K562 (cell line): ENCODE measurements around the gene PNPLA1. TPM values are rescaled to one million over a fixed set of nuclear protein-coding genes. Genes with fewer than 3 reads are reported as not detected.

Experiments used
- ATAC-seq: fragments of 200-7000 bp; cut with Tn5 transposase; 3 replicates; pipeline ENCODE4 v1.9.1; 2020; ENCODE audit warnings: moderate library complexity
- BruUV-seq: library from RNA; stranded (reverse); fragments of 400-500 nt; replicated peaks from 2 replicates; lab custom pipeline; 2021; lab: Mats Ljungman, UMichigan
- CTCF ChIA-PET: fragments of 300-600 bp; formaldehyde crosslinking; extraction: SDS; loops from one replicate; lab custom pipeline; 2021; ENCODE audit warnings: low intra/inter-chr PET ratio; lab: Yijun Ruan, JAX
- POLR2A ChIA-PET: fragments of 300-600, 350-650 bp; sonication (Branson Sonifier 250); formaldehyde crosslinking; extraction: SDS; loops from one replicate; lab custom pipeline; 2021; ENCODE audit warnings: antibody characterized with exemption, inconsistent platforms; lab: Yijun Ruan, JAX
- DNase-seq, 4 experiments: peaks; one replicate each; pipeline versions ENCODE4 v3.0.0 to v3.0.0-alpha.2; 2011 to 2018; ENCODE audit warnings: low spot score in 3 of 4, mixed read lengths in 3 of 4; ENCODE audit errors: extremely low read depth in 1 of 4
- FAIRE-seq: peaks from 2 replicates; lab custom pipeline; 2011; peaks lifted over from hg19 to GRCh38; lab: Jason Lieb, UNC
- H2AFZ ChIP-seq: 2 replicates; pipeline ENCODE4 v1.6.0; 2011; ENCODE audit warnings: low read depth, low read length, control low read depth, inconsistent platforms
- H3K27ac ChIP-seq: fragments of 200-600 bp; 3 replicates; pipeline ENCODE4 v1.8.0; 2011; ENCODE audit warnings: low read depth, mild to moderate bottlenecking, control low read depth, inconsistent platforms, low read length, moderate library complexity, mixed read lengths; ENCODE audit errors: extremely low read depth
- H3K27me3 ChIP-seq, 2 experiments: fragments of 300-600 bp in 1 of 2; 2 replicates in 1 of 2; 3 replicates in 1 of 2; pipeline versions ENCODE4 v1.6.0 to v1.8.0; 2011; ENCODE audit warnings: inconsistent platforms in 2 of 2, low read length in 2 of 2, mild to moderate bottlenecking in 1 of 2, mixed read lengths in 1 of 2, moderate library complexity in 1 of 2; ENCODE audit not compliant: control insufficient read depth in 2 of 2, insufficient read depth in 2 of 2
- H3K36me3 ChIP-seq: fragments of 300-600 bp; 3 replicates; pipeline ENCODE4 v1.8.0; 2011; ENCODE audit warnings: mild to moderate bottlenecking, low read length, inconsistent platforms; ENCODE audit not compliant: control insufficient read depth, insufficient read depth
- H3K4me1 ChIP-seq, 2 experiments: fragments of 200-600 bp in 1 of 2; replicated peaks in 1 of 2; 2 replicates in 1 of 2; 3 replicates in 1 of 2; pipeline versions ENCODE4 v1.5.1 to v1.8.0; 2011; ENCODE audit warnings: inconsistent platforms in 2 of 2, low read length in 2 of 2, mild to moderate bottlenecking in 1 of 2, mixed read lengths in 1 of 2, moderate library complexity in 1 of 2; ENCODE audit not compliant: control insufficient read depth in 2 of 2, insufficient read depth in 2 of 2
- H3K4me2 ChIP-seq: 2 replicates; pipeline ENCODE4 v1.6.1; 2011; ENCODE audit warnings: low read length, control low read depth, inconsistent platforms, mixed read lengths; ENCODE audit not compliant: insufficient read depth
- H3K4me3 ChIP-seq: fragments of 200-600 bp; sonication (generic), shearing (Covaris generic); 2 replicates; pipeline ENCODE4 v1.5.1; 2016; ENCODE audit warnings: control low read depth, inconsistent platforms
- H3K79me2 ChIP-seq: fragments of 200-600 bp; 3 replicates; pipeline ENCODE4 v1.8.0; 2011; ENCODE audit warnings: low read length, inconsistent platforms; ENCODE audit not compliant: control insufficient read depth, insufficient read depth
- H3K9ac ChIP-seq, 2 experiments: 2 replicates each; pipeline versions ENCODE4 v1.6.0 to v1.6.1; 2011; ENCODE audit warnings: low read depth in 2 of 2, low read length in 2 of 2, control low read depth in 1 of 2, inconsistent platforms in 1 of 2, mild to moderate bottlenecking in 1 of 2, mixed read lengths in 1 of 2; ENCODE audit not compliant: insufficient read depth in 1 of 2
- H3K9me1 ChIP-seq: one replicate; pipeline ENCODE4 v1.6.0; 2011; ENCODE audit warnings: inconsistent platforms, mild to moderate bottlenecking, low read length, moderate library complexity; ENCODE audit not compliant: control insufficient read depth, insufficient read depth
- H3K9me3 ChIP-seq: replicated peaks from 2 replicates; pipeline ENCODE4 v1.5.1; 2011; ENCODE audit warnings: low read depth, low read length, inconsistent platforms; ENCODE audit not compliant: control insufficient read depth, insufficient read depth
- H4K20me1 ChIP-seq: replicated peaks from 2 replicates; pipeline ENCODE4 v1.6.1; 2011; ENCODE audit warnings: low read length, inconsistent platforms, mixed read lengths; ENCODE audit not compliant: control insufficient read depth, insufficient read depth
- BCOR ChIP-seq: fragments of 450-650 bp; IDR thresholded peaks from 2 replicates; pipeline ENCODE4 v1.6.1; 2016
- CEBPB ChIP-seq: fragments of 450-650 bp; IDR thresholded peaks from 2 replicates; pipeline ENCODE4 v1.6.1; 2016; ENCODE audit warnings: missing genetic modification characterization, missing compliant biosample characterization
- CEBPG ChIP-seq, 3 experiments: fragments of 200-800 bp in 1 of 3; sonication (Bioruptor generic) in 1 of 3; sonication (generic) in 1 of 3; formaldehyde crosslinking in 1 of 3; IDR thresholded peaks in 2 of 3; conservative IDR thresholded peaks in 1 of 3; 2 replicates each; pipeline versions ENCODE4 v1.6.1 to v1.8.0; 2016 to 2022; ENCODE audit warnings: missing compliant biosample characterization in 2 of 3, missing genetic modification characterization in 2 of 3, mild to moderate bottlenecking in 1 of 3, missing genetic modification reagents in 1 of 3
- COPS2 ChIP-seq: fragments of 450-650 bp; conservative IDR thresholded peaks from 2 replicates; pipeline ENCODE4 v1.6.1; 2016; ENCODE audit warnings: mild to moderate bottlenecking, moderate library complexity
- CTBP1 ChIP-seq: fragments of 450-650 bp; IDR thresholded peaks from 2 replicates; pipeline ENCODE4 v1.6.1; 2016; ENCODE audit warnings: borderline replicate concordance
- ELF1 ChIP-seq: fragments of 200-800 bp; sonication (Bioruptor generic); IDR thresholded peaks from 2 replicates; pipeline ENCODE4 v1.6.1; 2016; ENCODE audit warnings: missing genetic modification characterization, missing compliant biosample characterization
- FOSL1 ChIP-seq: fragments of 200-800 bp; sonication (Bioruptor generic); conservative IDR thresholded peaks from 2 replicates; pipeline ENCODE4 v1.6.1; 2016; ENCODE audit warnings: missing genetic modification characterization, missing compliant biosample characterization
- KDM4B ChIP-seq, 2 experiments: fragments of 450-650 bp in 1 of 2; sonication (generic) in 1 of 2; IDR thresholded peaks; 2 replicates each; pipeline ENCODE4 v1.6.1; 2016 to 2017; ENCODE audit warnings: borderline replicate concordance in 2 of 2, antibody characterized with exemption in 1 of 2, low read depth in 1 of 2, mild to moderate bottlenecking in 1 of 2
- KLF10 ChIP-seq: fragments of 250-450 bp; sonication (Bioruptor Pico); IDR thresholded peaks from 2 replicates; pipeline ENCODE4 v1.6.1; 2021; ENCODE audit warnings: matching md5 sums
- MAZ ChIP-seq, 2 experiments: fragments of 450-650 bp in 1 of 2; sonication (generic) in 1 of 2; formaldehyde crosslinking; IDR thresholded peaks in 1 of 2; conservative IDR thresholded peaks in 1 of 2; 2 replicates each; pipeline versions ENCODE4 v1.4.0 to v1.5.0; 2020; ENCODE audit warnings: mild to moderate bottlenecking in 1 of 2, missing genetic modification reagents in 1 of 2
- MCM3 ChIP-seq: fragments of 450-650 bp; IDR thresholded peaks from 2 replicates; pipeline ENCODE4 v1.6.1; 2016
- MECOM ChIP-seq: fragments of 250-450 bp; sonication (Bioruptor Pico); IDR thresholded peaks from 2 replicates; pipeline ENCODE4 v1.8.0; 2022; ENCODE audit warnings: inconsistent platforms
- MED1 ChIP-seq: sonication (generic); formaldehyde crosslinking; IDR thresholded peaks from 2 replicates; pipeline ENCODE4 v1.8.1; 2023; ENCODE audit warnings: missing genetic modification reagents, borderline replicate concordance
- RBM34 ChIP-seq: fragments of 200-400 bp; formaldehyde crosslinking; IDR thresholded peaks from 2 replicates; pipeline ENCODE4 v1.6.1; 2018; ENCODE audit warnings: low read length, borderline replicate concordance; ENCODE audit not compliant: insufficient read depth
- RFX1 ChIP-seq: fragments of 450-650 bp; IDR thresholded peaks from 2 replicates; pipeline ENCODE4 v1.6.1; 2016; ENCODE audit warnings: mild to moderate bottlenecking, moderate library complexity
- RUNX1 ChIP-seq: sonication (generic); IDR thresholded peaks from 2 replicates; pipeline ENCODE4 v1.6.1; 2016; ENCODE audit warnings: antibody characterized with exemption, low read depth
- SMAD1 ChIP-seq: fragments of 150-350 bp; IDR thresholded peaks from 2 replicates; pipeline ENCODE4 v1.6.1; 2014; ENCODE audit warnings: low read length, low read depth; ENCODE audit not compliant: partially characterized antibody
- SMARCA4 ChIP-seq: fragments of 450-650 bp; IDR thresholded peaks from 2 replicates; pipeline ENCODE4 v1.6.1; 2016
- SMARCB1 ChIP-seq: IDR thresholded peaks from 2 replicates; pipeline ENCODE4 v1.6.1; 2011; ENCODE audit warnings: improper control_type of control experiment, low read depth; ENCODE audit not compliant: insufficient read length
- TAF9B ChIP-seq: fragments of 450-650 bp; IDR thresholded peaks from 2 replicates; pipeline ENCODE4 v1.6.1; 2018; ENCODE audit warnings: mild to moderate bottlenecking; ENCODE audit not compliant: partially characterized antibody
- ZFPM2 ChIP-seq: fragments of 250-450 bp; sonication (Bioruptor Pico); IDR thresholded peaks from 2 replicates; pipeline ENCODE4 v1.5.1; 2022; ENCODE audit warnings: mild to moderate bottlenecking
- WGBS: fragments of 100-300 bp; shearing (Covaris generic); methylation state at CpG from one replicate; pipeline ENCODE4 v1.1.6; 2016; ENCODE audit warnings: low coverage, mixed read lengths; ENCODE audit not compliant: insufficient coverage; ENCODE audit errors: missing lambda C conversion rate; 5-methylcytosine and 5-hydroxymethylcytosine counted together
- in situ Hi-C: fragments of 300-500 bp; cut with MboI; formaldehyde crosslinking; loops from 4 replicates; pipeline ENCODE4 v1.15.0; 2018; ENCODE audit warnings: inconsistent platforms, mixed read lengths
- intact Hi-C: fragments of 100-400 bp; cut with micrococcal nuclease; formaldehyde crosslinking; loops from 2 replicates; pipeline ENCODE4 v1.14.2; 2022
- polyA plus RNA-seq, 8 experiments: library from polyadenylated mRNA; depleted of rRNA in 4 of 8; stranded (reverse) in 5 of 8; unstranded in 3 of 8; fragments of >200 nt; fragmentation: Nextera tagmentation in 2 of 8; fragmentation: Illumina TruSeq in 1 of 8; extraction: Ambion mirVana in 2 of 8; extraction: Trizol in 1 of 8; gene quantifications; 2 replicates each; pipeline versions ENCODE4 v1.2.1 to v1.2.3, GENCODE V29; 2011 to 2014; ENCODE audit warnings: inconsistent platforms in 1 of 8, missing spikeins in 1 of 8
- total RNA-seq, 7 experiments: library from RNA; depleted of rRNA in 6 of 7; stranded (reverse); fragments of >200 nt in 6 of 7; fragmentation: Illumina TruSeq in 2 of 7; extraction: Trizol in 2 of 7; gene quantifications; 2 replicates each; pipeline versions ENCODE4 v1.2.1 to v1.2.3, GENCODE V29; 2011 to 2021; ENCODE audit warnings: low replicate concordance in 1 of 7
- TF ChIP-seq, protein P1 (sequence below): fragments of 450-650 bp; IDR thresholded peaks from 2 replicates; pipeline ENCODE4 v1.7.0; 2016; ENCODE audit warnings: borderline replicate concordance
- TF ChIP-seq, protein P2 (sequence below): fragments of 250-450 bp; sonication (Bioruptor Pico); IDR thresholded peaks from 2 replicates; pipeline ENCODE4 v1.8.0; 2021; ENCODE audit warnings: borderline replicate concordance, mild to moderate bottlenecking, moderate library complexity; ENCODE audit not compliant: poor library complexity, severe bottlenecking

The PNPLA1 gene
- total and polyA plus RNA-seq, 9 of the 15 experiments (the other 6 are each of a cell fraction or from before 2014, with no cell fraction given): 0.04 to 0.27 (median 0.13) TPM; not detected in 2

DNA sequence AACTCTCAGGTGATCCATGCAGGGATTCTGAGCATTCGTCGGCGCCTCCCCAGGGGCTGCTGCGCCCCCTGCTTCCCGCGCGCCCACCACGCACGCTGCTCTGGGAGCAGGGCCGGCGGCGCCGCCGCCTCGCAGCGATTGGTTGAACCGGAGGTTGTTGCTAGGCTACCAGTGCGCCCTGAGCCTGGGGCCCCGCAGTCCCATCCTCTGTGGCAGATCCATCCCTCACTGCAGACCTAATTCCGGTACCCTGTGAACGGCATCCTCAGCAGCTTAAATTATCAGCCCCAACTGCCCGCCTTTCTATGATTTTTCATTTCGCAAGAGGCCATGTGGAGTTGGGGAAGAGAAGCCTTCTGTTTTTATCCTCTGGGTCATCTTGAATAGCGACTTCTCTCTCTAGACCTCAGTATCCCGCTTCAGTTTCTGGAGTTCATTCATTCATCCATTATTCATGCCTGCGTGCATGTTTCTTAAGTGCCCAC, 15.4 kb downstream of the PNPLA1 start:
- H3K4me2 ChIP-seq: no peak overlapping the region
- no peaks in the 10 kb centered on the region for H3K9me1 ChIP-seq
- CTCF ChIA-PET: no interaction called here
- H3K4me3 ChIP-seq: no peak overlapping the region
- H3K27ac ChIP-seq: no peak overlapping the region
- DNase-seq (peak in 3 of 4 experiments; percentile 49 to 57 (median 52)), ATAC-seq (peak; percentile 53), FAIRE-seq (no peak)
- H3K79me2 ChIP-seq: no peaks in the 10 kb centered on the region
- peaks cover 12 to 30% of the 10 kb centered on the region in 2 experiments for H3K27me3 ChIP-seq
- no TSS peak for BruUV-seq
- H3K36me3 ChIP-seq: no peaks in the 10 kb centered on the region
- H3K4me1 ChIP-seq: peaks cover 4% of the 10 kb centered on the region in 2 experiments; a peak in 4 of 5 replicates
- H2AFZ ChIP-seq: no peak overlapping the region
- POLR2A ChIA-PET: interaction anchor here (0.8 kb wide), 1 partner anchor 310 kb away, joined by 3 read pairs; no protein-coding TSS in a partner anchor
- H4K20me1 ChIP-seq: no peaks in the 10 kb centered on the region; the same call in 1 of the 2 replicates
- in situ Hi-C loops: no loop called here
- no peaks in the 10 kb centered on the region for H3K9me3 ChIP-seq
- H3K9ac ChIP-seq: peak overlapping the region in 1 of 2 experiments; percentile 43; a peak in 1 of 4 replicates
- 26% methylated on average over 26 of the region's 26 CpGs for WGBS
- intact Hi-C loops: no loop called here
- no peak for TF ChIP-seq MCM3
- no peak for TF ChIP-seq ELF1 (tag)
- TF ChIP-seq KDM4B (IDR thresholded peaks at IDR 0.05; ENCODE audit: borderline replicate concordance in 2 of 2, low read depth in 1 of 2): no peak
- TF ChIP-seq RFX1: peak; percentile 69
- TF ChIP-seq TAF9B: no peak
- no peak for TF ChIP-seq MAZ (CRISPR knock-in tag; conservative IDR thresholded peaks at IDR 0.05 in 1 of 2, IDR thresholded peaks at IDR 0.05 in 1 of 2)
- TF ChIP-seq BCOR: no peak
- TF ChIP-seq, protein P1, sequence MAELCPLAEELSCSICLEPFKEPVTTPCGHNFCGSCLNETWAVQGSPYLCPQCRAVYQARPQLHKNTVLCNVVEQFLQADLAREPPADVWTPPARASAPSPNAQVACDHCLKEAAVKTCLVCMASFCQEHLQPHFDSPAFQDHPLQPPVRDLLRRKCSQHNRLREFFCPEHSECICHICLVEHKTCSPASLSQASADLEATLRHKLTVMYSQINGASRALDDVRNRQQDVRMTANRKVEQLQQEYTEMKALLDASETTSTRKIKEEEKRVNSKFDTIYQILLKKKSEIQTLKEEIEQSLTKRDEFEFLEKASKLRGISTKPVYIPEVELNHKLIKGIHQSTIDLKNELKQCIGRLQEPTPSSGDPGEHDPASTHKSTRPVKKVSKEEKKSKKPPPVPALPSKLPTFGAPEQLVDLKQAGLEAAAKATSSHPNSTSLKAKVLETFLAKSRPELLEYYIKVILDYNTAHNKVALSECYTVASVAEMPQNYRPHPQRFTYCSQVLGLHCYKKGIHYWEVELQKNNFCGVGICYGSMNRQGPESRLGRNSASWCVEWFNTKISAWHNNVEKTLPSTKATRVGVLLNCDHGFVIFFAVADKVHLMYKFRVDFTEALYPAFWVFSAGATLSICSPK: no peak
- no peak for TF ChIP-seq SMARCA4
- no peak for TF ChIP-seq SMARCB1
- TF ChIP-seq CEBPG (CRISPR knock-in tag; IDR thresholded peaks at IDR 0.05): no peak
- peak in 1 of 2 experiments; percentile 32; a peak in 1 of 4 replicates for TF ChIP-seq CEBPG (tag; conservative IDR thresholded peaks at IDR 0.05 in 1 of 2, IDR thresholded peaks at IDR 0.05 in 1 of 2)
- no peak for TF ChIP-seq RUNX1
- TF ChIP-seq, protein P2, sequence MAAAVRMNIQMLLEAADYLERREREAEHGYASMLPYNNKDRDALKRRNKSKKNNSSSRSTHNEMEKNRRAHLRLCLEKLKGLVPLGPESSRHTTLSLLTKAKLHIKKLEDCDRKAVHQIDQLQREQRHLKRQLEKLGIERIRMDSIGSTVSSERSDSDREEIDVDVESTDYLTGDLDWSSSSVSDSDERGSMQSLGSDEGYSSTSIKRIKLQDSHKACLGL (CRISPR knock-in tag): no peak
- no peak for TF ChIP-seq FOSL1 (tag)
- TF ChIP-seq RBM34: no peak
- no peak for TF ChIP-seq ZFPM2
- peak; percentile 25; the same call in 1 of the 2 replicates for TF ChIP-seq CTBP1
- peak; percentile 60 for TF ChIP-seq CEBPB (tag)
- TF ChIP-seq KLF10 (CRISPR knock-in tag): no peak
- no peak for TF ChIP-seq MECOM (CRISPR knock-in tag)
- no peak for TF ChIP-seq SMAD1
- no peak for TF ChIP-seq COPS2
- no peak for TF ChIP-seq MED1 (CRISPR knock-in tag)
